HG03064 (cell line): ENCODE data around the gene ARL5C.

ENCODE experiments used
- ATAC-seq: cut with Tn5 transposase; IDR thresholded peaks from one replicate; pipeline ENCODE4 v1.9.1; 2021; ENCODE audit warnings: low read depth; ENCODE audit not compliant: unreplicated experiment

The ARL5C gene

DNA sequence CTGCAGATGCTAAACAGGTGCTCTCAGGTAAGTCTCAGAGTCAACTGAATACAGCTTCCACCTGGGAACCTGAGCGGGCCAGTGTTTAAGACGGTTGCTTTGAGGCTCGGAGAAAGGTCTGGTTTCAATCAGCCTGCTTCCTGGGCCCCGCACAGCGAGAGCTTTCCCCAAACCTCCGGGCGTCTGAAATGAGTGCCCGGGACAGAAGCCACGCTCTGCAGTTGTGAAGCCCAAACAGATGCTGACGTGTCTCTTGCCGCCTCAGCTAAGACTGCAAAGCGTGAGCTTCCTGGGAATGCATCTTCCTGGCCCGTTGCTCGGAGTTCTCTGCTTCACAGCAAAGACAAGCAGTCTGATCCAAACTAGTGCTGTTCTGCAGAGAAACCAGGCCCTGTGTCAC, 51.2 kb downstream of the ARL5C start:
- no peak for ATAC-seq

DNA sequence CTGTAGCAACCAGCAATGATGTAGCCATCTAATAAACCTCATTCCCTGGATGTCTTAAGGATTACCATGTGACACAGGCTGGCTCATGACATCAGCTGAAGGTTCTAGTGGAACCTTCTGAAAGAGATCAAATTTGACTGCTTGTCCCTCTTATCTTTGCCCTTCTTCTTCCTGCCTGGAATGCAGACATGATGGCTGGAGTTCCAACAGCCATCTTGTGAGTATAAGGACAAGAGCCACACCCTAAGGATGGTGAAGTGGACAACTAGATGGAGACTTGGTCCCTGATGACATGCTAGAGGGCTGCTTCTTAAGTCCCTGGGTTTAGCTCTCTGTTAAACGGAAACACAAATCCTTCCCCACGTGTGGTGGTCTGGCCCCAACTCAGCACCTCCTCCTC, 52.1 kb downstream of the ARL5C start:
- no peak for ATAC-seq

DNA sequence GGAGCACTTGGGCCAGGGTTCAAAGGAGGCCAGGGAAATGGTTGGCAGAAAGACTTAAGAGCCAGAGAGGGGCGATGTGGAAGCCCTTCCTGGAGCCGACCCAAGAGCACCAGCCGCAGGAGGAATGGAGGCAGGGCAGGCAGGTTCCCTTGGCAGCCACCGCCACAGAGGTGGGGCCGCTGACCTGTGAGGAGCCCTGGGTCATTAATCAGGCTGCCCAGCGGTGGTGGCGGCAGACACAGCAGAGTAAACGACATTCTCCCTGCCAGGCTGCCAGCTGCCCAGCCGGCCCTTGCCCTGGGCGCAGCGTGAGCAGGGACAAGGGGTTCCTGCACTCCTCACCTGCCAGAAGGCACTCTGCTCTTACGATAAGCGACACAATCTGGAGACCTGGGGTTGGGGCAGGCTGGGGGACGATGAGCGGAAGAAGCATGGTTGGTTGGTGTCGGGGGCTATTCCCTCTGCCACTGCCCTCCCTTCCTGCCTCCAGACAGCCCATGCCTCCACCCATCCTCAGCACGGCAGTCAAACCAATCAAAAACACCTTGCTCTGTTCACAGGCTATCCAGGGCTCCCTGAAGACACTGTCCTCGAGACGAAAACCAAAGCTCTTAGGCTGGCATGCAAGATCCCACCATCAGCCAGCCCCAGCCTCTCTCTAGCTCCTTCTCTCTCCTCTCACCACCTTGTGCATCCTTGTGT, 55.4 kb downstream of the ARL5C start:
- ATAC-seq = no peak

DNA sequence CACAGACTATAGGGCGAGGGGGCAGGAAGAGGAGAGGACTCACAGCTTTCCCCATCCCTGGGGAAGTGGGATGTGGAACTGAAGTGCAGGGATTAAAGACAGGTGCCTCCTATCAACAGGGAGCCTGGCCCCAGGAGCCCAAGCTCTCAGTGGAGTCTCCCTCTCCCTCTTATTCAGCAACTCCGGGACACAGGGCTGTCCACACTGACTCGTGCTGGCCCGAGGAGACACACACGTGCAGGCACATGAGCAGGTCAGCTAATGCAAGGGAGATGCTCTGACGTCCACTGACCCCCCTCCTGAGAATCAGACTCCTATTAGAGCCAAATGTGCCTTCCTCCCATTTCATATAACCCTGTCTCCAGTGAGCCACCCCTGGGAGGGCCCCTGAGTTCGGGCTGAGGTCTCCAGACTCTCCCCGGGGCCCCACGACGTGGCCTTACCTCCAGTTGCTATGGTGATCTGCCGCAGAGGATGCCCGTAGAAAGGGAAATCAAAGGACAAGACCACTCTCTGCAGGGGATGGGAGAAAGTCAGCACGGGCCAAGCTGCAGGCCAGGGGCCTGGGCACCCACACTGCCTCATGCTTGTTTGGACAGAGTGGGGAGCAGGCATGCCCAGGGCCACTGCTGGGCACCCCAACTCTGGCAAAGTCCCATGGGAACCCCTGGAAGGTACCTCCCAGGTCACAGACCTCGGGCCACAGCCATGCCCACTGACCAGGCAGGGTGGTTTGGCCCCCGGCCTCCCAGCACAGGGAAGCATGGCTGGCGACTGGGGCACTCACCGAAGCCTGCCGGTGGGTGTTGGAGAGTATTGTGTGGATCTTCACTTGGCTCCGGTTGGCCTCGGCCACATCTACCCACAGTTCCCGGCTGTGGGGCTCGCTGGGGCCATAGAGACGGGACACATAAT, 57.2 kb downstream of the ARL5C start:
- ATAC-seq = no peak

DNA sequence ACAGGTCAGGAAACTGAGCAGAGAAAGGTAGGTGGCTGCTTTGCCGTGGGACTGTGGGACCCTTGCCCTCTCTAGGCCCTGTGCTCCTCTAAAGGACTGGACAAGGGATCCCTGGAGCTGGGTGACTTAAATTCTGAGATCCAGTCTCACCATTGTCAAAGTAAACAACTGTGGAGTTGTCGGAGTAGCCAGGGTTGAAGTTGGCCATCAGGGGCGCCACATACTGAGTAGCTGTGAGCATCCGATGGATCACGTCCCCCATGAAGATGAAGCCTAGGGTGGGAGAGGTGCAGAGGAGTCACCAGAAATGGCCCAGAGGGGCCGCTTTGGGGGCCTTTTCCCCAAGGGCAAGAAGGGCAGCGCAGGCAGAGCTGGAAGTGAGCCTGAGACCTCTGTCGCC, 58.0 kb downstream of the ARL5C start:
- no peak for ATAC-seq

- no peak for ATAC-seq
Observed at GRCh38 chr17:39107155-39107554, 58.8 kb downstream of the ARL5C start.
